ENCODE results near the gene NUDT8. TPM values are rescaled to one million over a fixed set of nuclear protein-coding genes. Genes with fewer than 3 reads are reported as not detected.
A peak's percentile ranks its signal among the peaks of the same experiment; 100 is the strongest.
"Not testable (repeated sequence)": the region's sequence is repeated elsewhere in the genome, so short reads cannot be mapped to it uniquely, and the experiment has no call there.

The NUDT8 gene
- total RNA-seq, 1 experiment from 2014 or later, result 9.1 TPM

GRCh38 chr11:67593565-67593905, 36.2 kb downstream of the NUDT8 start:
- no peak for DNase-seq (ENCODE audit: low read depth)

GRCh38 chr11:67592880-67593564, 36.7 kb downstream of the NUDT8 start:
- no peak for DNase-seq (ENCODE audit: low read depth)

GRCh38 chr11:67588899-67589415, 40.8 kb downstream of the NUDT8 start:
- not testable (repeated sequence) for DNase-seq (ENCODE audit: low read depth)

DNA sequence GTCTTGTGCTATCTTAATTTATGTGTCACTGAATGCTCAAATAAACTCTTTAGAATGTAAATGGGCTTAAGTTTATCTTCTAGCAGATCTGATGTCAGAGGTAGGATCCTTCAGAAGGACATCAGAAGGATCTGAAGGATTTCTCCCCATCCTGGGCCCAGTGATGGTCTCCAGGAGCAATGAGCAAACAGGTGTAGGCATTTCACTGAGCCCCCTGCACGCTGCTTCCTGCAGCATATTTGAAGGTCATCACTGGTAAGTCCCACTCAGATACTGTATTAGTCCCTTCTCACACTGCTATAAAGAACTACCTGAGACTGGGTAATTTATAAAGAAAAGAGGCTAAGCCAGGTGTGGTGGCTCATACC, 41.6 kb downstream of the NUDT8 start:
- DNase-seq (ENCODE audit: low read depth), result no peak

- no peak for DNase-seq (ENCODE audit: low read depth)
Measured at GRCh38 chr11:67586568-67587250, 43.0 kb downstream of the NUDT8 start.

DNA sequence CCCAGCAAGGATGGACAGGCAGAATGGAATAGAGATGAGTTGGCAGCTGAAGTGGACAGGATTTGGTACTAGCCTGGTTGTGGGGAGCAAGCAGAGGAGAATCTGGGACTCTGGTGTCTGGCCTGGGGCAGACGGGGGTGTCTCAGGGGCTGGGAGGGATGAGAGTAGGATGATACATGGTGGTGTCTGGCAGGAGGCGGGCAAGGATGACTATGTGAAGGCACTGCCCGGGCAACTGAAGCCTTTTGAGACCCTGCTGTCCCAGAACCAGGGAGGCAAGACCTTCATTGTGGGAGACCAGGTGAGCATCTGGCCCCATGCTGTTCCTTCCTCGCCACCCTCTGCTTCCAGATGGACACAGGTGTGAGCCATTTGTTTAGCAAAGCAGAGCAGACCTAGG, 43.8 kb downstream of the NUDT8 start:
- DNase-seq (ENCODE audit: low read depth), result no peak

DNA sequence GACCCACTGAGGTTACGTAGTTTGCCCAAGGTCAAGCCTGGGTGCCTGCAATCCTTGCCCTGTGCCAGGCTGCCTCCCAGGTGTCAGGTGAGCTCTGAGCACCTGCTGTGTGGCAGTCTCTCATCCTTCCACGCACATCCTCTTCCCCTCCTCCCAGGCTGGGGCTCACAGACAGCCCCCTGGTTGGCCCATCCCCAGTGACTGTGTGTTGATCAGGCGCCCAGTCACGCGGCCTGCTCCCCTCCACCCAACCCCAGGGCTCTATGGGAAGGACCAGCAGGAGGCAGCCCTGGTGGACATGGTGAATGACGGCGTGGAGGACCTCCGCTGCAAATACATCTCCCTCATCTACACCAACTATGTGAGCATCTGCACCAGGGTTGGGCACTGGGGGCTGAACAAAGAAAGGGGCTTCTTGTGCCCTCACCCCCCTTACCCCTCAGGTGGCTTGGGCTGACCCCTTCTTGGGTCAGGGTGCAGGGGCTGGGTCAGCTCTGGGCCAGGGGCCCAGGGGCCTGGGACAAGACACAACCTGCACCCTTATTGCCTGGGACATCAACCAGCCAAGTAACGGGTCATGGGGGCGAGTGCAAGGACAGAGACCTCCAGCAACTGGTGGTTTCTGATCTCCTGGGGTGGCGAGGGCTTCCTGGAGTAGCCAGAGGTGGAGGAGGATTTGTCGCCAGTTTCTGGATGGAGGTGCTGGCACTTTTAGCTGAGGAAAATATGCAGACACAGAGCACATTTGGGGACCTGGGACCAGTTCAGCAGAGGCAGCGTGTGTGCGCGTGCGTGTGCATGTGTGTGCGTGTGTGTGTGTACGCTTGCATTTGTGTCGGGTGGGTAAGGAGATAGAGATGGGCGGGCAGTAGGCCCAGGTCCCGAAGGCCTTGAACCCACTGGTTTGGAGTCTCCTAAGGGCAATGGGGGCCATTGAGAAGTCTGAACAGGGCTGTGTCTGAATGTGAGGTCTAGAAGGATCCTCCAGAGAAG, 44.6 kb downstream of the NUDT8 start:
- no peak for DNase-seq (ENCODE audit: low read depth)

DNA sequence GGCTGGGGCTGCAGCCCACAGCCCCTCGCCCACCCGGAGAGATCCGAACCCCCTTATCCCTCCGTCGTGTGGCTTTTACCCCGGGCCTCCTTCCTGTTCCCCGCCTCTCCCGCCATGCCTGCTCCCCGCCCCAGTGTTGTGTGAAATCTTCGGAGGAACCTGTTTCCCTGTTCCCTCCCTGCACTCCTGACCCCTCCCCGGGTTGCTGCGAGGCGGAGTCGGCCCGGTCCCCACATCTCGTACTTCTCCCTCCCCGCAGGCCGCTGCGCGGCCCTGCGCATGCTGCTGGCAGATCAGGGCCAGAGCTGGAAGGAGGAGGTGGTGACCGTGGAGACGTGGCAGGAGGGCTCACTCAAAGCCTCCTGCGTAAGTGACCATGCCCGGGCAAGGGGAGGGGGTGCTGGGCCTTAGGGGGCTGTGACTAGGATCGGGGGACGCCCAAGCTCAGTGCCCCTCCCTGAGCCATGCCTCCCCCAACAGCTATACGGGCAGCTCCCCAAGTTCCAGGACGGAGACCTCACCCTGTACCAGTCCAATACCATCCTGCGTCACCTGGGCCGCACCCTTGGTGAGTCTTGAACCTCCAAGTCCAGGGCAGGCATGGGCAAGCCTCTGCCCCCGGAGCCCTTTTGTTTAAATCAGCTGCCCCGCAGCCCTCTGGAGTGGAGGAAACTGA, 45.4 kb downstream of the NUDT8 start:
- peak; percentile 31 for DNase-seq (ENCODE audit: low read depth)

DNA sequence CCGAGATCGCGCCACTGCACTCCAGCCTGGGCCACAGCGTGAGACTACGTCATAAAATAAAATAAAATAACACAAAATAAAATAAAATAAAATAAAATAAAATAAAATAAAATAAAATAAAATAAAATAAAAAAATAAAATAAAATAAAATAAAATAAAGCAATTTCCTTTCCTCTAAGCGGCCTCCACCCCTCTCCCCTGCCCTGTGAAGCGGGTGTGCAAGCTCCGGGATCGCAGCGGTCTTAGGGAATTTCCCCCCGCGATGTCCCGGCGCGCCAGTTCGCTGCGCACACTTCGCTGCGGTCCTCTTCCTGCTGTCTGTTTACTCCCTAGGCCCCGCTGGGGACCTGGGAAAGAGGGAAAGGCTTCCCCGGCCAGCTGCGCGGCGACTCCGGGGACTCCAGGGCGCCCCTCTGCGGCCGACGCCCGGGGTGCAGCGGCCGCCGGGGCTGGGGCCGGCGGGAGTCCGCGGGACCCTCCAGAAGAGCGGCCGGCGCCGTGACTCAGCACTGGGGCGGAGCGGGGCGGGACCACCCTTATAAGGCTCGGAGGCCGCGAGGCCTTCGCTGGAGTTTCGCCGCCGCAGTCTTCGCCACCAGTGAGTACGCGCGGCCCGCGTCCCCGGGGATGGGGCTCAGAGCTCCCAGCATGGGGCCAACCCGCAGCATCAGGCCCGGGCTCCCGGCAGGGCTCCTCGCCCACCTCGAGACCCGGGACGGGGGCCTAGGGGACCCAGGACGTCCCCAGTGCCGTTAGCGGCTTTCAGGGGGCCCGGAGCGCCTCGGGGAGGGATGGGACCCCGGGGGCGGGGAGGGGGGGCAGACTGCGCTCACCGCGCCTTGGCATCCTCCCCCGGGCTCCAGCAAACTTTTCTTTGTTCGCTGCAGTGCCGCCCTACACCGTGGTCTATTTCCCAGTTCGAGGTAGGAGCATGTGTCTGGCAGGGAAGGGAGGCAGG, 46.2 kb downstream of the NUDT8 start, which contains the start of gene GSTP1:
TSS of gene GSTP1 (plus strand) at position 566 of the 958 bp plus-strand sequence. CDS start at position 598, 32 bp downstream.
- DNase-seq (ENCODE audit: low read depth), result peak; percentile 94

DNA sequence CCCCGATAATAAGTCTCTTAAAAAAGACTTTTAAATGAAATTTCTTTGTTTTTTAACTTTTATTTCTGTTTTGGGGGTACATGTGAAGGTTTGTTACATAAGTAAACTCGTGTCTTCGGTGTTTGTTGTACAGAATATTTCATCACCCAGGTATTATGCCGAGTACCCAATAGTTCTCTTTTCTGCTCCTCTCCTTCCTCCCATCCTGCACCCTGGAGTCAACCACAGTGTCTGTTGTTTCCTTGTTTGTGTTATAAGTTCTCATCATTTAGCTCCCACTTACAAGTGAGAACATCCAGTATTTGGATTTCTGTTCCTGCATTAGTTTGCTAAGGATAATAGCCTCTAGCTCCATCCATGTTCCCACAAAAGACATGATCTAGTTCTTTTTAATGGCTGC, 47.7 kb downstream of the NUDT8 start:
- no peak for DNase-seq (ENCODE audit: low read depth)

GRCh38 chr11:67581469-67581868, 48.3 kb downstream of the NUDT8 start:
- DNase-seq (ENCODE audit: low read depth), result no peak

DNA sequence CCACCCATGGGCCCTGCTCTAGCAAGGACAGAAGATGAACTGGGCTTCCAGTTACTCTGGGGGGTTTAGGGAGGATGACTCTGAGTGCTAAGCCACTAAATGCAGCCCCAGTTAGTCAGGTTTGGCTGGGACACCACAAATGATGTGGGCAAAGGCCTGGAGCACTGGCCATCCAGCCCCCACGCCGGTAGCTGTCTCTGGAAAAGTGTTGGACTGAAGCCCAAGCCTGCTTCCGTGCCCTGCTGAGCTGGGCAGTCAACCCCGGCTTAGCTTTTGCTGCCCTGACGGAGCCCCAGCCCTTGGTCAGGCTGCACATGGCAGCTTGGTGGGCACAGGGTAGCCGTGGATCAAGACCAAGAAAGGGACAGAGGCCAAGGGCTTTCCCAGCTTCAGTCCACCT, 51.8 kb downstream of the NUDT8 start:
- DNase-seq (ENCODE audit: low read depth), result no peak

Other genes starting within 250 kb of the NUDT8 start
- 9.0 and 11.3 TPM in 2 replicates for gene RAD9A, start 238.0 kb downstream of the NUDT8 start, total RNA-seq (2014; rRNA removed; shearing (Covaris generic))
- gene PPP1CA, start 228.1 kb downstream of the NUDT8 start, total RNA-seq (2014; rRNA removed; shearing (Covaris generic)), result 220 and 273 TPM in 2 replicates
- gene TBC1D10C, start 225.9 kb downstream of the NUDT8 start, total RNA-seq (2014; rRNA removed; shearing (Covaris generic)), result not detected in 2 replicates
- gene CARNS1, start 214.3 kb downstream of the NUDT8 start, total RNA-seq (2014; rRNA removed; shearing (Covaris generic)), result 0.34 TPM in 1 of 2 replicates, not detected in the other
- gene RPS6KB2, start 201.4 kb downstream of the NUDT8 start, total RNA-seq (2014; rRNA removed; shearing (Covaris generic)), result 36.6 and 42.5 TPM in 2 replicates
- 1.1 and 3.0 TPM in 2 replicates for gene PTPRCAP, start 192.3 kb downstream of the NUDT8 start, total RNA-seq (2014; rRNA removed; shearing (Covaris generic))
- 78.7 and 85.8 TPM in 2 replicates for gene CORO1B, start 186.5 kb downstream of the NUDT8 start, total RNA-seq (2014; rRNA removed; shearing (Covaris generic))
- not detected in 2 replicates for gene GPR152, start 177.2 kb downstream of the NUDT8 start, total RNA-seq (2014; rRNA removed; shearing (Covaris generic))
- 0.06 and 0.15 TPM in 2 replicates for gene CABP4, start 174.6 kb downstream of the NUDT8 start, total RNA-seq (2014; rRNA removed; shearing (Covaris generic))
- gene TMEM134, start 160.7 kb downstream of the NUDT8 start, total RNA-seq (2014; rRNA removed; shearing (Covaris generic)), result 9.4 and 36.5 TPM in 2 replicates
- gene AIP, start 146.9 kb downstream of the NUDT8 start, total RNA-seq (2014; rRNA removed; shearing (Covaris generic)), result 69.5 and 78.5 TPM in 2 replicates
- 24.6 and 32.1 TPM in 2 replicates for gene PITPNM1, start 124.6 kb downstream of the NUDT8 start, total RNA-seq (2014; rRNA removed; shearing (Covaris generic))
- 37.7 and 43.0 TPM in 2 replicates for gene CDK2AP2, start 121.8 kb downstream of the NUDT8 start, total RNA-seq (2014; rRNA removed; shearing (Covaris generic))
- gene CABP2, start 106.5 kb downstream of the NUDT8 start, total RNA-seq (2014; rRNA removed; shearing (Covaris generic)), result not detected in 2 replicates
- 1,082 and 1,228 TPM in 2 replicates for gene GSTP1, start 46.1 kb downstream of the NUDT8 start, total RNA-seq (2014; rRNA removed; shearing (Covaris generic))
- 218 and 229 TPM in 2 replicates for gene NDUFV1, start 23.0 kb downstream of the NUDT8 start, total RNA-seq (2014; rRNA removed; shearing (Covaris generic))
- gene TBX10, start 9.8 kb upstream of the NUDT8 start, total RNA-seq (2014; rRNA removed; shearing (Covaris generic)), result not detected in 2 replicates
- not detected in 2 replicates for gene ACY3, start 20.8 kb upstream of the NUDT8 start, total RNA-seq (2014; rRNA removed; shearing (Covaris generic))
- gene ALDH3B2, start 44.7 kb upstream of the NUDT8 start, total RNA-seq (2014; rRNA removed; shearing (Covaris generic)), result 0.23 TPM in 1 of 2 replicates, not detected in the other